ENCODE measurements around the gene UBQLN4. TPM values are rescaled to one million over a fixed set of nuclear protein-coding genes. Genes with fewer than 3 reads are reported as not detected.

UBQLN4 gene
- total RNA-seq, 4 donors from 2014 or later, result 2.6 to 47.0 (median 12.8) TPM

- Histone ChIP-seq H3K9me3 (no peaks in the 10 kb centered on the region), H3K36me3 (no peaks in the 10 kb centered on the region), H3K4me1 (no peaks in the 10 kb centered on the region), H3K4me3 (no peak overlapping the region), H3K27me3 (no peaks in the 10 kb centered on the region), H3K27ac (no peak overlapping the region)
- intact Hi-C loops (cut with DNase I; ENCODE audit: low total_unique reads), result no loop called here
- no peak for DNase-seq
- no peak for TF ChIP-seq CTCF (IDR thresholded peaks at IDR 0.05)
- TF ChIP-seq POLR2A (IDR thresholded peaks at IDR 0.05), result no peak
Measured at GRCh38 chr1:156063997-156064285, 10.3 kb upstream of the UBQLN4 start.

DNA sequence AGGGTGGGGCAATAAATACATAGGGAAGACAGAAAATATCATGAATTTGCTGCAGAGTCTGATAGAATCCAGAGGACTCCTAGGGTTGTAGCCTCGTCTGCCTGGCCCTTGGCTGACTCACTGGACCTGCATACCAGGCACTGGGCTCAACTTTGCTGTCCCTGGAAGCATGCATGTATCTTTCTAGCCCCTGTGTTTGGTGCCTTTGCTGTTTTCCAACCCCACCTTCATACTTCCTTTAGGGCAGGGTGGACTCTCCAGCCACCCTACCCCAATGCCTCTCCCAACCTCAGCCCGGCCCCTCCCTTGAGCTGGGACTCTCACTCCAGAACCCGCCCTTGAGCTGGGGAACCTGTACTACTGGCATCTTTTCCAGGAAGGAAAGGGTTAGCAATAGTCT is 8.6 kb upstream of the UBQLN4 start:
- no peak overlapping the region for H3K4me3 ChIP-seq
- DNase-seq, result no peak
- TF ChIP-seq POLR2A (IDR thresholded peaks at IDR 0.05) (no peak), CTCF (IDR thresholded peaks at IDR 0.05) (no peak)
- intact Hi-C loops (cut with DNase I; ENCODE audit: low total_unique reads), result no loop called here
- H3K27ac ChIP-seq, result no peak overlapping the region
- no peaks in the 10 kb centered on the region for H3K9me3 ChIP-seq
- no peaks in the 10 kb centered on the region for H3K4me1 ChIP-seq
- no peaks in the 10 kb centered on the region for H3K27me3 ChIP-seq
- no peaks in the 10 kb centered on the region for H3K36me3 ChIP-seq

GRCh38 chr1:156060937-156061636 is 7.5 kb upstream of the UBQLN4 start, which contains the start of gene RAB25:
TSS of gene RAB25 (plus strand) at chr1:156061160. CDS start at chr1:156061401, 241 bp downstream.
- Histone ChIP-seq H3K36me3 (no peaks in the 10 kb centered on the region), H3K4me3 (no peak within 1 kb of the TSS), H3K9me3 (no peaks in the 10 kb centered on the region), H3K27ac (no peak within 1 kb of the TSS), H3K4me1 (no peaks in the 10 kb centered on the region), H3K27me3 (no peaks in the 10 kb centered on the region)
- intact Hi-C loops (cut with DNase I; ENCODE audit: low total_unique reads), result no loop called here
- peak in 1 of 2 donors; percentile 32 for TF ChIP-seq POLR2A (IDR thresholded peaks at IDR 0.05)
- no peak for TF ChIP-seq CTCF (IDR thresholded peaks at IDR 0.05)
- DNase-seq, result no peak

DNA sequence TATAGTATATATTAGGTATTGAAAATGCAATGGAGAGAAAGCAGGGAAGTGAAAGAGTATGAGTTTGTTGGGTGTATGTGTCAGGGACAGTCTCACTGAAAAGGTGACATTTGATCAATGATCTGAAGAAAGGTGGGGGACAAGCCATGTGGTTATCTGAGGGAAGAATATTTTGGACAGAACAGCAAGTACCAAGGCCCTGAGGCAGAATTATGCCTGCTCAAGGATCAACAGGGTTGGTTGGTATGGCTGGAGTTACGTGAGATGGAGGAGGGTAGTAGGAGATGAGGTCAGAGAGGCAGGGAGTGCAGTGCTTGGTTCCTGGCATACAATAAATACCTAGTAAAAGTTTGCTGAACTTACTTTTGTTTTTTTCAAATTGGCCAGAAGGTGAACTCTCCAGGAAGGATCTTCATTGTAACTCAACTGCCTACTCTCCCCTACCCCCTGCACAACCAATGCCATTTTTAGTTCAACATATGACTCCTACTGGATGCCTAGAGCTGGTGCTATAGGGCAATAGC is 2.8 kb upstream of the UBQLN4 start:
- H3K27ac ChIP-seq, result no peak overlapping the region
- TF ChIP-seq CTCF (IDR thresholded peaks at IDR 0.05) (no peak), POLR2A (IDR thresholded peaks at IDR 0.05) (no peak)
- no peak for DNase-seq
- intact Hi-C loops (cut with DNase I; ENCODE audit: low total_unique reads), result no loop called here
- no peaks in the 10 kb centered on the region for H3K27me3 ChIP-seq
- H3K4me3 ChIP-seq, result no peak overlapping the region
- no peaks in the 10 kb centered on the region for H3K9me3 ChIP-seq
- no peaks in the 10 kb centered on the region for H3K4me1 ChIP-seq
- H3K36me3 ChIP-seq, result no peaks in the 10 kb centered on the region

GRCh38 chr1:156055281-156056048 is 1.9 kb upstream of the UBQLN4 start:
- no peak for TF ChIP-seq CTCF (IDR thresholded peaks at IDR 0.05)
- TF ChIP-seq POLR2A (IDR thresholded peaks at IDR 0.05), result no peak
- H3K27me3 ChIP-seq, result no peaks in the 10 kb centered on the region
- DNase-seq, result no peak
- H3K27ac ChIP-seq, result peak overlapping the region; percentile 93
- H3K9me3 ChIP-seq, result no peaks in the 10 kb centered on the region
- no peaks in the 10 kb centered on the region for H3K36me3 ChIP-seq
- no peaks in the 10 kb centered on the region for H3K4me1 ChIP-seq
- intact Hi-C loops (cut with DNase I; ENCODE audit: low total_unique reads), result no loop called here
- peak overlapping the region; percentile 54 to 93 for H3K4me3 ChIP-seq
